Measurements from ENCODE around the gene EDN1.

The EDN1 gene

GRCh38 chr6:12278915-12279314 is 11.2 kb upstream of the EDN1 start:
- no peak for DNase-seq (ENCODE audit: low read depth)
- no peak for TF ChIP-seq CTCF (IDR thresholded peaks at IDR 0.05; ENCODE audit: insufficient read depth, low read depth, low read length, missing control alignments)
- no peak overlapping the region for H3K4me3 ChIP-seq (ENCODE audit: low read depth, low read length)

GRCh38 chr6:12279322-12280091 is 10.7 kb upstream of the EDN1 start:
- TF ChIP-seq CTCF (IDR thresholded peaks at IDR 0.05; ENCODE audit: insufficient read depth, low read depth, low read length, missing control alignments) = no peak
- DNase-seq (ENCODE audit: low read depth) = no peak
- peak overlapping the region; percentile 14; the same call in 1 of the 2 replicates for H3K4me3 ChIP-seq (ENCODE audit: low read depth, low read length)

- TF ChIP-seq CTCF (IDR thresholded peaks at IDR 0.05; ENCODE audit: insufficient read depth, low read depth, low read length, missing control alignments) = no peak
- DNase-seq (ENCODE audit: low read depth) = no peak
- no peak overlapping the region for H3K4me3 ChIP-seq (ENCODE audit: low read depth, low read length)
Measured at GRCh38 chr6:12280458-12280857, 9.7 kb upstream of the EDN1 start.

- no peak for TF ChIP-seq CTCF (IDR thresholded peaks at IDR 0.05; ENCODE audit: insufficient read depth, low read depth, low read length, missing control alignments)
- no peak for DNase-seq (ENCODE audit: low read depth)
- H3K4me3 ChIP-seq (ENCODE audit: low read depth, low read length) = no peak overlapping the region
Measured at GRCh38 chr6:12280902-12281301, 9.3 kb upstream of the EDN1 start.

GRCh38 chr6:12283904-12284303 is 6.3 kb upstream of the EDN1 start:
- DNase-seq (ENCODE audit: low read depth) = no peak
- no peak for TF ChIP-seq CTCF (IDR thresholded peaks at IDR 0.05; ENCODE audit: insufficient read depth, low read depth, low read length, missing control alignments)
- H3K4me3 ChIP-seq (ENCODE audit: low read depth, low read length) = no peak overlapping the region

- TF ChIP-seq CTCF (IDR thresholded peaks at IDR 0.05; ENCODE audit: insufficient read depth, low read depth, low read length, missing control alignments) = no peak
- no peak for DNase-seq (ENCODE audit: low read depth)
- H3K4me3 ChIP-seq (ENCODE audit: low read depth, low read length) = no peak overlapping the region
Measured at GRCh38 chr6:12286373-12287110, 3.6 kb upstream of the EDN1 start.
